Spleen (tissue), 11 donors: ENCODE data around the gene PLEKHN1. TPM values are rescaled to one million over a fixed set of nuclear protein-coding genes. Genes with fewer than 3 reads are reported as not detected.

Experiments
- DNase-seq: peaks from one replicate; pipeline ENCODE4 v3.0.0-alpha.2; 2020
- H3K27ac ChIP-seq, 8 donors: fragments of 200-600 bp; sonication (generic) in 7 of 8; 1 replicate in 4 of 8; 2 replicates in 4 of 8; pipeline versions ENCODE4 v1.5.0 to v1.8.0; 2016 to 2021; ENCODE audit warnings: inconsistent platforms in 4 of 8, mild to moderate bottlenecking in 4 of 8, moderate library complexity in 1 of 8
- H3K27me3 ChIP-seq, 7 donors: fragments of 200-600 bp; sonication (generic) in 6 of 7; replicated peaks in 1 of 7; 1 replicate in 4 of 7; 2 replicates in 3 of 7; pipeline versions ENCODE4 v1.5.0 to v1.8.0; 2016 to 2021; ENCODE audit warnings: inconsistent platforms in 3 of 7, mild to moderate bottlenecking in 1 of 7
- H3K36me3 ChIP-seq, 6 donors: fragments of 200-600 bp; sonication (generic) in 5 of 6; 1 replicate in 4 of 6; 2 replicates in 2 of 6; pipeline versions ENCODE4 v1.5.0 to v1.8.0; 2016 to 2021; ENCODE audit warnings: inconsistent platforms in 2 of 6
- H3K4me1 ChIP-seq, 6 donors: fragments of 200-600 bp; sonication (generic) in 5 of 6; 1 replicate in 3 of 6; 2 replicates in 3 of 6; pipeline versions ENCODE4 v1.5.0 to v1.8.0; 2016 to 2021; ENCODE audit warnings: inconsistent platforms in 3 of 6
- H3K4me3 ChIP-seq, 8 donors: fragments of 200-600 bp; sonication (generic) in 7 of 8; 1 replicate in 4 of 8; 2 replicates in 4 of 8; pipeline versions ENCODE4 v1.5.0 to v1.8.0; 2016 to 2021; ENCODE audit warnings: inconsistent platforms in 4 of 8, mild to moderate bottlenecking in 4 of 8, moderate library complexity in 2 of 8
- H3K9me3 ChIP-seq, 8 donors: fragments of 200-600 bp; sonication (generic) in 7 of 8; 1 replicate in 4 of 8; 2 replicates in 4 of 8; pipeline versions ENCODE4 v1.5.0 to v1.8.0; 2016 to 2021; ENCODE audit warnings: inconsistent platforms in 4 of 8
- POLR2A ChIP-seq, 3 donors: fragments of 450-650 bp; IDR thresholded peaks; one replicate each; pipeline ENCODE4 v1.5.1; 2017; ENCODE audit warnings: antibody characterized with exemption in 3 of 3, mild to moderate bottlenecking in 1 of 3
- POLR2AphosphoS5 ChIP-seq, 3 donors: sonication (generic); formaldehyde crosslinking; IDR thresholded peaks; one replicate each; pipeline ENCODE4 v1.5.1; 2017; ENCODE audit warnings: antibody characterized with exemption in 3 of 3
- WGBS, 5 donors: extraction: QIAGEN DNeasy Blood & Tissue Kit in 3 of 5; methylation state at CpG; one replicate each; pipeline versions ENCODE4 v1.1.5 to v1.1.7; 2013 to 2018; 5-methylcytosine and 5-hydroxymethylcytosine counted together
- intact Hi-C: fragments of 100-400 bp; cut with DNase I; formaldehyde crosslinking; loops from one replicate; pipeline ENCODE4 v1.15.0; 2023; ENCODE audit warnings: low total_unique reads
- polyA plus RNA-seq, 3 donors: library from polyadenylated mRNA; stranded (reverse); fragments of 200-250 nt; gene quantifications; one replicate each; pipeline ENCODE4 v1.2.1, GENCODE V29; 2013
- total RNA-seq, 7 donors: library from RNA; depleted of rRNA in 3 of 7; stranded (reverse); fragments of >200 nt in 3 of 7; fragmentation: NEBNext Ultra II Directional in 4 of 7; extraction: Animal tissue kit (Norgen Biotek cat#: 25700) in 4 of 7; gene quantifications; one replicate each; pipeline versions ENCODE4 v1.1.0 to v1.2.1, GENCODE V29; 2016 to 2021
- TF ChIP-seq, protein P1 (sequence below), 11 experiments: fragments of 200-600 bp in 7 of 11; fragments of 450-650 bp in 4 of 11; sonication (generic) in 4 of 11; IDR thresholded peaks in 8 of 11; conservative IDR thresholded peaks in 3 of 11; 1 replicate in 7 of 11; 2 replicates in 4 of 11; pipeline versions ENCODE4 v1.4.0 to v1.8.0; 2016 to 2021; ENCODE audit warnings: antibody characterized with exemption in 11 of 11, inconsistent platforms in 4 of 11, mild to moderate bottlenecking in 1 of 11
- donor health status: healthy with polysubstance abuse.
- donor health status: DM: no; HTN: no; CAD: no; lungs with moderate emphysema.
- donor health status: DM: no; HTN: no; CAD: no.
- donor health status: Bipolar disorder and iron deficiency.
- donor health status: healthy.
- donor health status: DM: no; HTN: no; CAD: no.
- donor health status: DM: yes; HTN: yes; CAD: no.

Gene PLEKHN1
- total and polyA plus RNA-seq, 10 donors = 0.17 to 2.2 (median 0.95) TPM

DNA sequence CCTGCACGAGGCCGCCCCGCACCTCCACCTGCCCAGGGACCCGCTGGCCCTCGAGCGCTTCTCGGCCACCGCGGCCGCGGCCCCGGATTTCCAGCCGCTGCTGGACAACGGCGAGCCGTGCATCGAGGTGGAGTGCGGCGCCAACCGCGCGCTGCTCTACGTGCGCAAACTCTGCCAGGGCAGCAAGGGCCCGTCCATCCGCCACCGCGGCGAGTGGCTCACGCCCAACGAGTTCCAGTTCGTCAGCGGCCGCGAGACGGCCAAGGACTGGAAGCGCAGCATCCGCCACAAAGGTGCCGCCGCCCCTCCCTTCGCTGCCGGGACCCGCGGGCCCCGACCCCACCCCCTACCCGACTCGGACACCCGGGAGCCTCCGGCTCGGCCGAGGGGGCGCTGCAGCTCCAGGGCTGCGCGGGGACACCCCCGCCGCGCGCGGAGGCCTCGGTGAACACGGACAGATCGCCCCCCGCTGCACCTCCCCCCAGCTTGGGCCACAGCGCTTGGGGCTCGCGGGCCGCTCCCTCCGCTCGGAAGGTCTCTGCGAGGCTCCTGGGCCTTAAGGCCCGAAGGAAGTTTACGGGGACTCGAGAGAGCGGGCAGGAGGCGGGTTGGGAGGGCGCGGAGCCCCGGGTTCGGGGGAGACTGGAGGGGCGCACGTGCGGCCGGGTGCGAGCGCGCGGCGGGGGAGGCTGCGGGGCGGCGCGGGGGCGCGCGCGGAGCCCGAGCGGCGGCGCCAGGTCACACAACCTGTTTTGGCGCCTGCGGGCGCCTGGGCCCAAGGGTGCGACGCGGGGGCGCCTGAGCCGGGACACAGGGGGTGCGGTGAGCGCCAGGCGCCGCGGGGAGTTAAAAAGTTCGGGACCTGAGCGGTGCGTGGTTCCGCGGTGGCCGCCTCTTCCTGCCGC is 41.4 kb upstream of the PLEKHN1 start:
- DNase-seq = no peak
- intact Hi-C loops = no loop called here
- H3K27ac ChIP-seq = peak overlapping the region in 4 of 8 donors; percentile 28 to 80 (median 62)
- TF ChIP-seq POLR2A (IDR thresholded peaks at IDR 0.05) = no peak
- TF ChIP-seq POLR2AphosphoS5 (IDR thresholded peaks at IDR 0.05) = peak in 2 of 3 donors; percentile 12 to 42
- TF ChIP-seq, protein P1, sequence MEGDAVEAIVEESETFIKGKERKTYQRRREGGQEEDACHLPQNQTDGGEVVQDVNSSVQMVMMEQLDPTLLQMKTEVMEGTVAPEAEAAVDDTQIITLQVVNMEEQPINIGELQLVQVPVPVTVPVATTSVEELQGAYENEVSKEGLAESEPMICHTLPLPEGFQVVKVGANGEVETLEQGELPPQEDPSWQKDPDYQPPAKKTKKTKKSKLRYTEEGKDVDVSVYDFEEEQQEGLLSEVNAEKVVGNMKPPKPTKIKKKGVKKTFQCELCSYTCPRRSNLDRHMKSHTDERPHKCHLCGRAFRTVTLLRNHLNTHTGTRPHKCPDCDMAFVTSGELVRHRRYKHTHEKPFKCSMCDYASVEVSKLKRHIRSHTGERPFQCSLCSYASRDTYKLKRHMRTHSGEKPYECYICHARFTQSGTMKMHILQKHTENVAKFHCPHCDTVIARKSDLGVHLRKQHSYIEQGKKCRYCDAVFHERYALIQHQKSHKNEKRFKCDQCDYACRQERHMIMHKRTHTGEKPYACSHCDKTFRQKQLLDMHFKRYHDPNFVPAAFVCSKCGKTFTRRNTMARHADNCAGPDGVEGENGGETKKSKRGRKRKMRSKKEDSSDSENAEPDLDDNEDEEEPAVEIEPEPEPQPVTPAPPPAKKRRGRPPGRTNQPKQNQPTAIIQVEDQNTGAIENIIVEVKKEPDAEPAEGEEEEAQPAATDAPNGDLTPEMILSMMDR (IDR thresholded peaks at IDR 0.05 in 8 of 11, conservative IDR thresholded peaks at IDR 0.05 in 3 of 11) = peak in 1 of 11 experiments; percentile 23
- WGBS, 5 donors = 0 to 3% (median 0%) methylated on average over 18 to 119 of the region's 120 CpGs
- H3K9me3 ChIP-seq = no peaks in the 10 kb centered on the region
- no peaks in the 10 kb centered on the region for H3K36me3 ChIP-seq
- peak overlapping the region; percentile 22 to 75 (median 53) for H3K4me3 ChIP-seq
- peaks cover 21 to 69% (median 51%) of the 10 kb centered on the region in 6 donors for H3K4me1 ChIP-seq
- peaks cover 0 to 100% (median 83%) of the 10 kb centered on the region in 7 donors for H3K27me3 ChIP-seq

DNA sequence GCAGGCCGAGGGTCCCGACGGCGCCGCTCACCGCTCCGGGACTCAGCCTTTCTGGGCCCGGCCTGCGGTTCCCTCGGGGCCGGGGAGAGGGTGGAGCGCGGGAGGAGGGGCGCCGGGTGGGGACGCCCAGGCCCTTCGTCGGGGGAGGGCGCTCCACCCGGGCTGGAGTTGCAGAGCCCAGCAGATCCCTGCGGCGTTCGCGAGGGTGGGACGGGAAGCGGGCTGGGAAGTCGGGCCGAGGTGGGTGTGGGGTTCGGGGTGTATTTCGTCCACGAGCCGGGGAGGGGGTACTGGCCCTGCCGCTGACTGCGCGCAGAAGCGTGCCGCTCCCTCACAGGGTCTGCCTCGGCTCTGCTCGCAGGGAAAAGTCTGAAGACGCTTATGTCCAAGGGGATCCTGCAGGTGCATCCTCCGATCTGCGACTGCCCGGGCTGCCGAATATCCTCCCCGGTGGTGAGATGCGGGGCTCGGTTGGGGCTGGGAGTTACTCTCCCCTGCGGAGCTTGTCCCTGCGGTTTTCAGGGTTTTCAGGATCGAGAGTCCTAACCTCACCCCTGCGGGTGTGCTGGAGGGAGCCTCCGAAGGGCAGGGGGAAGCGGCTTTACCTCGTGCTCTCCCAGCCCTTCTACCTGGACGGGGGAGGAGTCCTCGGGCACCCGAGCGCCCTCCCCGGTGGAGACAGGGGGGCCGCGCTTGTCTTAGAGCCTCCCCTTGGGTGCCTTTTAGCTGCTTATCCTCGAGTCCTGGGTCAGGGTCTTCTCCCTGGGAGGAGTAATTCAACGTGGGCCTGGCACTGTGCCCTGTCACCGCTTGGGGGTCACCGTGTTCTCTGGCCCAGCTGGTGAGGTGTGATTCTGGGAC is 40.5 kb upstream of the PLEKHN1 start:
- no peaks in the 10 kb centered on the region for H3K9me3 ChIP-seq
- 5 to 10% (median 6%) methylated on average over 29 to 65 of the region's 65 CpGs for WGBS, 5 donors
- TF ChIP-seq POLR2A (IDR thresholded peaks at IDR 0.05) (no peak), POLR2AphosphoS5 (IDR thresholded peaks at IDR 0.05) (peak in 2 of 3 donors; percentile 61 to 69)
- no peaks in the 10 kb centered on the region for H3K36me3 ChIP-seq
- H3K27ac ChIP-seq = peak overlapping the region in 4 of 8 donors; percentile 28 to 80 (median 62)
- peaks cover 16 to 61% (median 43%) of the 10 kb centered on the region in 6 donors for H3K4me1 ChIP-seq
- intact Hi-C loops = no loop called here
- peak overlapping the region in 7 of 8 donors; percentile 30 to 75 (median 49) for H3K4me3 ChIP-seq
- H3K27me3 ChIP-seq = peaks cover 0 to 100% (median 74%) of the 10 kb centered on the region in 7 donors
- DNase-seq = no peak

DNA sequence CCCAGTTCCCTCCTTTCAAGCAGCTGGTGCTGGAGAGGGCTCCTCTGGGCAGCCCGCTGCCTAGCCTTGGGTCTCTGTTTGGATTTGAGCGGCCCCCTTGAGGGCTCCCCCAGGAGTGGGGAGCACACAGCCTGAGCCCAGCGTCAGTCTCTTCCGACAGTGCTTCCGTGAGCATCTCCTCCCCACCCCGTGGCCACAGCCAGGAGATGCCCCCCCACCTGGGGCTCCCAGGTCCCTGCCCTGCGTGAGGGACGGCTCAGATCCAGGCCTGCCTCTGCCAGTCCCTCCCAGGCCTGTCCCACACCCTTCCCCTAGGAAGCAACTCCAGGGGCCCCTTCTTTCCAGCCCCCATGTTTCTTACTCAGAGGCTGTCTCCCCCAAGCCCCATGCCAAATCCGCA is 39.0 kb upstream of the PLEKHN1 start:
- 59 to 86% (median 68%) methylated on average over 5 to 9 of the region's 9 CpGs for WGBS, 5 donors

DNA sequence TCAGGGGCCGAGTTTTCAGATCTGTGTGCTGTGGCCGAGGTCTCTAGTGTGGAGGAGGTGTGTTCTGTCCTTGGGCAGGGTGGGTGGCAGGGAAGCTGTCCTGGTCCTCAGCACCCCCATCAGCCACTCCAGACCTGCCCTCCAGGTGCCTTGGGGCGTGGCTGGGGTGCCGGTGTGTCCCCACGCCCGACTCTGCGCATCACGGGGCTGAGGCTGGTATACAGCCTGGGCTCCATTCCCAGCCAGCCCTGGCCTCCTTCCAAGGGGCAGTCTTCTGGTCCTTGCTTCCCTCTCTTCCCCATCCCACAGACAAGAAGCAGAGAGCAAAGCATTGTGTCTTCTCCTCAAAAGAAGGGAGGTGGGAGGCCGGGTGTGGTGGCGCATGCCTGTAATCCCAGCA is 38.5 kb upstream of the PLEKHN1 start:
- Histone ChIP-seq H3K4me1 (peaks cover 9 to 60% (median 44%) of the 10 kb centered on the region in 6 donors), H3K27ac (no peak overlapping the region), H3K4me3 (no peak overlapping the region), H3K36me3 (no peaks in the 10 kb centered on the region), H3K27me3 (peaks cover 0 to 100% (median 54%) of the 10 kb centered on the region in 7 donors), H3K9me3 (no peaks in the 10 kb centered on the region)
- intact Hi-C loops = no loop called here
- DNase-seq = no peak
- WGBS, 5 donors = 66 to 90% (median 78%) methylated on average over 8 to 10 of the region's 10 CpGs
- TF ChIP-seq POLR2AphosphoS5 (IDR thresholded peaks at IDR 0.05) (no peak), POLR2A (IDR thresholded peaks at IDR 0.05) (no peak)
- TF ChIP-seq, protein P1 (IDR thresholded peaks at IDR 0.05 in 8 of 11, conservative IDR thresholded peaks at IDR 0.05 in 3 of 11) = no peak

More for the DNA sequence above, 39.0 kb upstream of the PLEKHN1 start:
- no peak overlapping the region for H3K4me3 ChIP-seq
- TF ChIP-seq, protein P1 (IDR thresholded peaks at IDR 0.05 in 8 of 11, conservative IDR thresholded peaks at IDR 0.05 in 3 of 11) = no peak
- no peak for TF ChIP-seq POLR2AphosphoS5 (IDR thresholded peaks at IDR 0.05)
- TF ChIP-seq POLR2A (IDR thresholded peaks at IDR 0.05) = no peak
- no peaks in the 10 kb centered on the region for H3K36me3 ChIP-seq
- no peak overlapping the region for H3K27ac ChIP-seq
- intact Hi-C loops = no loop called here
- H3K27me3 ChIP-seq = peaks cover 0 to 100% (median 60%) of the 10 kb centered on the region in 7 donors
- H3K4me1 ChIP-seq = peaks cover 11 to 60% (median 44%) of the 10 kb centered on the region in 6 donors
- no peaks in the 10 kb centered on the region for H3K9me3 ChIP-seq
- DNase-seq = no peak
